Astrocyte of the hippocampus (primary cell): ENCODE results near the gene MON2.
"Not testable (repeated sequence)": the region's sequence is repeated elsewhere in the genome, so short reads cannot be mapped to it uniquely, and the experiment has no call there.

Source experiments
- DNase-seq: peaks from one replicate; pipeline ENCODE4 v3.0.0; 2011; ENCODE audit warnings: low read depth, low spot score

The MON2 gene

GRCh38 chr12:62466594-62467491, at the start of gene MON2:
Gene MON2, plus strand, starts transcription at chr12:62466826. Its CDS starts 382 bp downstream, at chr12:62467208.
- peak; percentile 96 for DNase-seq

- DNase-seq = no peak
Measured at GRCh38 chr12:62426089-62426488, 40.5 kb upstream of the MON2 start.

- DNase-seq = no peak
Measured at GRCh38 chr12:62429457-62429856, 37.2 kb upstream of the MON2 start.

GRCh38 chr12:62434494-62435302, 31.9 kb upstream of the MON2 start:
- DNase-seq = no peak

- peak; percentile 81 for DNase-seq
Measured at GRCh38 chr12:62435303-62436163, 31.1 kb upstream of the MON2 start.

GRCh38 chr12:62436164-62436503, 30.5 kb upstream of the MON2 start:
- no peak for DNase-seq

GRCh38 chr12:62438098-62438692, 28.4 kb upstream of the MON2 start:
- peak; percentile 75 for DNase-seq

GRCh38 chr12:62446754-62447452, 19.7 kb upstream of the MON2 start:
- DNase-seq = no peak

- DNase-seq = no peak
Measured at GRCh38 chr12:62448436-62448835, 18.2 kb upstream of the MON2 start.

GRCh38 chr12:62455429-62455828, 11.2 kb upstream of the MON2 start:
- DNase-seq = not testable (repeated sequence)

- DNase-seq = peak; percentile 18
Measured at GRCh38 chr12:62458626-62459025, 8.0 kb upstream of the MON2 start.

- DNase-seq = no peak
Measured at GRCh38 chr12:62459976-62460375, 6.7 kb upstream of the MON2 start.

- DNase-seq = not testable (repeated sequence)
Measured at GRCh38 chr12:62461171-62461837, 5.3 kb upstream of the MON2 start.

- not testable (repeated sequence) for DNase-seq
Measured at GRCh38 chr12:62463252-62463651, 3.4 kb upstream of the MON2 start.

- peak; percentile 52 for DNase-seq
Measured at GRCh38 chr12:62466018-62466593, 520 bp upstream of the MON2 start.

- no peak for DNase-seq
Measured at GRCh38 chr12:62468397-62468796, 1.8 kb downstream of the MON2 start.

- DNase-seq = no peak
Measured at GRCh38 chr12:62468935-62469334, 2.3 kb downstream of the MON2 start.

- DNase-seq = no peak
Measured at GRCh38 chr12:62469704-62470103, 3.1 kb downstream of the MON2 start.

GRCh38 chr12:62471734-62472133, 5.1 kb downstream of the MON2 start:
- DNase-seq = no peak

- no peak for DNase-seq
Measured at GRCh38 chr12:62472472-62472871, 5.8 kb downstream of the MON2 start.
